GM18858 (cell line): ENCODE results near the gene BTBD18.

Experiments
- ATAC-seq: cut with Tn5 transposase; IDR thresholded peaks from one replicate; pipeline ENCODE4 v1.9.1; 2021; ENCODE audit not compliant: unreplicated experiment

The BTBD18 gene

DNA sequence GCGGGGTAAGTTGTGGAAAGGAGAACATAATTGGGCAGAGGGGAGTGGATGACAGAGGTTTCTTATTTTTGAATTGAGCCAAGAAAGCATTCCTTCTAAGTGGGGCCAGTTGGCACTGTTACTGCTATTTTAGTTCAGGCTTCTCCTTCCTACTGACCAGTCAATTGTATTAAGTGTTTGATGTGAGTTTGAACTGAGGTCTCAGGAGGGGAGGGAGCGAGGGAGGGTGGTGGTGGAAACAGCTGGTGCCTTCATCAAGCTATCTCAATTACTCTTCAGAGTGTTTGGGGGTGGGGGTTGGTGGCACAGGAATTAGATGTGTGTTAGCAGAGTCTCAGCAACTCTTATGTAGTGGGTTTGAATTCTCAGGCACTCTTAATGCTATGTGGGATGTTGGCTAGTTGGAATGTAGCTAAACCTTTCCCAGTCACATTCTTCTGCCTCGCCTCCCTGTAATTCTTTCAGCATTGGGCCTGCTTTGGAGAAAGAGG, 24.5 kb upstream of the BTBD18 start:
- no peak for ATAC-seq

DNA sequence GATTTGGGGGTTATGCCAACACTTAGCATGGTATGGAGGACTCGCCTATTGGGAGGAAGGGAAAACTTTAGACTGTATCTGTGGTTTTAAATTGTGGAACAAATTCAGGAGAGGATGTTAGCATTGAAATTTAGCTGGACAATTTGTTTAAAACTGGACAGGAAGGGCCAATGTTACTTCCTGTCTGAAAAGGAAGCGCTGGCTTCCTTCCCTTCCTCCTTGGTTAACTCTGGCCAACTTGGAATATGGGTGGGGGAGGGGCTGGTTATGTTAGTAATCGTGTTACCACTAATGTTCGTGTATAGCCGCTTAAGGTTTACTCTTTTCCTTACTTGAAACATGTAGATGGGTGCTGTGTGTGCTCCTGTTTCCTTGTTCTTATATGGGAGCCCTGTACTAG, 23.9 kb upstream of the BTBD18 start:
- ATAC-seq = no peak

DNA sequence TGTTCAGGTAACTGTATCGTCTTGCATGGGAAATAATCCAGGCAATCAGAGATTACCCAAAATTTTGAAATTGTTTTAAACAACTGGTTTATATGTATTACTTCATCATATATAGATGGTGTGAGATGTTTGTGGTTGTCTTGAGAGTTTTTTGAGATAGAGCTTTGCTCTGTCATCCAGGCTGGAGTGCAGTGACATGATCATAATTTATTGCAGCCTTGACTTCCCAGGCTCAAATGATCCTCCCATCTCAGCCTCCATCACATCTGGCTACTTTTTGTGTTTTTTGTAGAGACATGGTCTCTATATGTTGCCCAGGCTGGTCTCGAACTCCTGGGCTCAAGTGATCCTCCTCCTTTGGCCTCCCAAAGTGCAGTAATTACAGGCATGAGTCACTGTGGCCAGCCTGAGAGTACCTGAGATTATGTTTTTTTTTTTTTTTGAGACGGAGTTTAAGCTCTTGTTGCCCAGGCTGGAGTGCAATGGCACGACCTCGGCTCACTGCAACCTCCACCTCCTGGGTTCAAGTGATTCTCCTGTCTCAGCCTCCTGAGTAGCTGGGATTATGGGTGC, 21.5 kb upstream of the BTBD18 start:
- no peak for ATAC-seq

DNA sequence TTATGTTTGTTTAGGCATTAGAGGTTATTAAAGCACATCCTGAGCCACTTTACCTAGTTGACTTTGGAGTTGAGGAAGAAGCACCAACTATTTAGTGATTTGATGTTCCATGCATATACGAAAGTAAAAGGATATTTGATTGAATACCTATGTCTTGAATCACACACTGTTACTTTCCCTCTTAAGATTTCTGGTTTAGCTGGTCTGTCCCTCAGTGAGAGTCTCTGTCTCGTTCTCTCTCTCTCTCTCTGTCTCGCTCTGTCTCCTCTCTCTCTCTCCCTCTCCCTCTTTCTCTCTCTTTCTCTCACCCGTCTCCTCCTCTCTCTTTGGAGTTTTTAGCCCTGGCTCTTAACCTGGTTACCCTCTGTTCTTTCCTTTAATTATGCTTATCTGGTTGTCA, 20.9 kb upstream of the BTBD18 start:
- ATAC-seq = no peak

DNA sequence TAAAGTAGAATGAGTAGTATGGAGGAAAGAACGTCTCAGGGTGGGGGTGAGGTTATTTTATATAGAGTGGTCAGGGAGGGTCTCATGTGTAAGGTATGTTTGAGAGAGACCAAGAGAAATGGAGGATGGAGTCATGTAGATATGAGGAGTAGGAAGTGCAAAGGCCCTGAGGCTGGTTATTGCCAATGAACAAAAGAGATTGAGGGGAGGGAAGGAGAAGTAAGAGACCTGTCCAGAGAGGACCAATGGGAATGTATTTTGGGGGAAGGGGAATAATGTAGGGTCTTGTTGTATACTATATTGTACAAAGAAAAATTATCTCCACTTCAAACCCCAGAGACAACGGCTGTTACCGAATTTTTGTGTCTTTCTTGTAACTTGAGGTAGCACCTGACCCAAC, 19.7 kb upstream of the BTBD18 start:
- ATAC-seq = no peak

DNA sequence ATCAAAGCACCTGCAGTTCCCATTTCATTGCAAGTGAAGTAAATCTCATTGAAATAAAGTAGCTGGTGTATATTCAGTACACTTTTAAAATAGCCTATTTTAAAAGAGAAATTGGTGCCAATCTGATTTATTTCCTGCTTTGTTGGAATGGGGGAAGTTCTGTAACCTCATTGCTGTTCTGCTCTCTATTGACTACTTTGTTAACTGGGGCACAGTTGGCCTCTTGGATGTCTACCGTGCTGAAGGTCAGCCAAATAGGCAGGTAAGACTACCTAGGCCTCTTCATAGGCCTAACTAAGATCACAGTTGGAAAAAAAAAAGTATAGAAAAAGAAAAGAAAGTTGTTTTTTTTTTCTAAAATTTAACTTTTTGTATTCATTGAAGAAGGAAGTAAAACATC, 19.2 kb upstream of the BTBD18 start:
- no peak for ATAC-seq

DNA sequence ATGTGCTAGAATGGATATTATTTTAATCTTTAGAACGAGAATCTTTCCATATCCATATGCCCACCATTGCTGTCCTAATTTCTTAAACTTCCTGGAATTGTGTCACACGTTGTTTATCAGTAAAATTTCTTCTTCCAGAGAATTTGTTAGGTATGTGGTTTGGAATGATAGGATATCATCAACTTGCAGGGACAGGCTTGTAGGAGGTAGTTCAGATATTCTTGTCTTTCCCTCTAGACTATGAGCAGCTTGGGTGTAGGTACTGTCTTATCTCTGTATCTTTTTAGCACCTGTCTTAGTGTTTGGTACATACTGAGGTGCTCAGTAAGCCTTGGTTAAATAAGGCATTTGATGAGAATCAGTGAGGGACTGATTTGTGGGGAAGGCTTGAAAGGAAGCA, 13.4 kb upstream of the BTBD18 start:
- no peak for ATAC-seq

DNA sequence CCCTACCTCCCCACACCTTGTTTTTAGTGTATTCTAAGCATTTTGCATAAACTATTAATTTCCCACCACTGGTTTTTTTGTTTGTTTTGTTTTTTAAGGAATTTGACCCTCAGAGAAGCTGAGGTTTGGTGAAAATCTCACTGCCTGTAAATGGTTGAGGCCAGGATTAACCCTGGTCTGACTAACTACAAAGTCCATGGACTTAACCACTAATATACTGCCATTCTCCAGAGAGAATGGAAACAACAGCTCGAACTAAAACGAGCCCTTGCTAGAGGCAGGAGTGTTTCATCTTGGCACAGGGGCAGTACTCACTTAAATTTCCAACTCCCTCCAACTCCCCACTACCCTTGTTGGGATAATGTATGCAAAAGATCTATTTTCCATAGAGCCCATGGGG, 12.9 kb upstream of the BTBD18 start:
- ATAC-seq = no peak

DNA sequence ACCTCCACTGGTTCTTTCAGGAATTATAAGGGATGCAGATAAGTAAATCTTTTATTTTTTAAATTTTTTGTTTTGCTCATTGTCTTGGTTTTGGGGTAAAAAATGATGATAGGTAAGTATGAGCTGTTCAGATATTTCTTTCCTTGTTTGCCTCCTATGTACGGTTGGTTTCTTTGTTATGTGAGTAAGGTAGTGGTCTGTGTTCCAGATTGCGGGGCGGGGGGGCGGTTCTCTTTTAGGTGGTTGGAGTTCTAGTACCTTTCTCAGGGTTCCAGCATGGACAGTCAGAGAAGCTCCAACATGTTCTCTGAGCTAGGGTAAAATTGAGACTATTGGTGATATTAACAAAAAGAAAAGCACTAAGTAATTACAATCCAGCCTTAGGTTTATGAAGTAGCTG, 12.4 kb upstream of the BTBD18 start:
- ATAC-seq = no peak

DNA sequence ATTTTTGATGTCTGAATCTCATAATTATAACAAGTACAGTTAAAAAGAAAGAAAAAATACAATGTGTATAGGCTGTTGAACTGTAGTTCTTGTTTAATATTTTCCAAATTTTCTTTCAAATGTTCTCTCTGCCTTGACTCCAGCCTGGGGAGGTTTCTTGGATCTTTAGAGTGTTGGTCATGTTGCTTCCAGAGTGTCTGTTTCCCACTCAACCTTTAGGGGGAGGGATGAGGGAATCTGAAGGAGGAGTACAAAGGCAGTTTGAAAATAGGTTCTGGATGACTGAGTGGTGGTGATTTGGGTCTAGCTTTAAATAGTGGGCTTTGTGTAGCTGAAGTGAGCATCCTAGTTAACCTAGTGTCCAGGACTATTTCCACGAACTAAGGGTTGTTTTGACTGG, 11.9 kb upstream of the BTBD18 start:
- ATAC-seq = no peak

DNA sequence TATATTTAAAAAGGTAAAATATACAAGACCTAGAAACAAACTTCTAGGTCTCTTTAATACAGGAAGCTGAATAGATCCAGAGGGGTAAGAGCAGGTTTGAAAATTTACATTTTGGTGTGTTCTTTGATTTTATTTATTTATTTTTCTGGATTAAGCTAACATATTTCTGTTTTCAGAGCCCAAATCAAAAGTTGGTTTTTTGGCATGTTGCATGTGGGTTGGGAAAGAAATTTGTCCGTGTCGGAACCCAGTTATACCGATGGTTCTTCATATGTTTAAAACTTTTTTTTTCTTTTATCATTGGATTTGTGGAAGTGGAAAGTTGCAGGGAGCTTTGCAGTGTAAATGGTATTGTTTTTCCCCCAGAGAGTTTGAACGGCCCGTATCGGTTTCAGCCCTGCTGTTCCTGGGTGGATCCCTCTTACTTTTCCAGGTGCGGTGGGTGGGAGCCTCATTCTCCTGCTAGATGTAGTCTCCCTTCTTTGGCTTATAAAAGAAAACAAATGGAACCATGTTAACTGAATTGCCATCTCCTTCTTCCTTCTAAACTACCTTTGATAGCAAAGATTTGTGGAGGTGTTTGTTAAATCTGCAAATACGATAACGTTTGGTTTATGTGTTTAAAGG, 10.7 kb upstream of the BTBD18 start:
- no peak for ATAC-seq

DNA sequence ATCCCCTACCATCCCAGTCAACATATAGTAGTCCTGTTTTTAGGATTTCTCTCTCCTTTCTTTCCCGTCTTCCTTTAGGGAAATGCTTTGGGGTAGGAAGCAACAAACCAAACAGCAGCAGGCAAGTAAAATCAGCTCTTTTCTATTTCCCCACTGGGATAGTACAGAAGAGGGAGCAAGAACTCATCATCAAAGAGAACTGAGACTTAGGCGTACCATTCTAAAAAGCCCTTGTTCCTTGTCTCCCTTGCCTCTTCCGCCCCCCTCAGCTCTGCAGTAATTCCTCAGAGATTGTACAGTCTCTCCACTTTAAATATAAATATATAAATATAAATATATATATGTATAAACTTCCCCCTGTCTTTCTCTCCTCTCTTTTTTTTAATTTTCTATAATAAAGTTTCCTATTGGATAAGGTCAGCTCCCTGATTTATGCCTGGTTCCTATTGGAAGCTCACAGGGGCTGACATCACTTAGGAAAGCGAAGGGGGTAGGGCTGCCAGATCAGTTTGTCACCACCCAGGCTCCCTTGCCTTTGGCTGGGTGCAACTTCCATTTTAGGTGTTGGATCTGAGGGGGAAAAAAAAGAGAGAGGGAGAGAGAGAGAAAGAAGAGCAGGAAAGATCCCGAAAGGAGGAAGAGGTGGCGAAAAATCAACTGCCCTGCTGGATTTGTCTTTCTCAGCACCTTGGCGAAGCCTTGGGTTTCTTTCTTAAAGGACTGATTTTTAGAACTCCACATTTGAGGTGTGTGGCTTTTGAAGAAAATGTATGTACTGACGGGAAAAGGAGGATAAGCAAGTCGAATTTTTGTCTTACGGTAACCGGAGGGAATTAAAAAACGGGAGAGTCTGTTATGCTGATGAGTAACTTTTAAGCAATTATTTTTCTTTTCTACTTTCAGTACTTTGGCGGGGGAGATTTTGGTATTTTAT, 9.9 kb upstream of the BTBD18 start, which contains the start of gene CTNND1:
Gene CTNND1, plus strand, starts transcription at position 502 of the 934 bp plus-strand sequence. CDS start 29,677 bp downstream, outside the sequence.
- ATAC-seq = peak; percentile 82

DNA sequence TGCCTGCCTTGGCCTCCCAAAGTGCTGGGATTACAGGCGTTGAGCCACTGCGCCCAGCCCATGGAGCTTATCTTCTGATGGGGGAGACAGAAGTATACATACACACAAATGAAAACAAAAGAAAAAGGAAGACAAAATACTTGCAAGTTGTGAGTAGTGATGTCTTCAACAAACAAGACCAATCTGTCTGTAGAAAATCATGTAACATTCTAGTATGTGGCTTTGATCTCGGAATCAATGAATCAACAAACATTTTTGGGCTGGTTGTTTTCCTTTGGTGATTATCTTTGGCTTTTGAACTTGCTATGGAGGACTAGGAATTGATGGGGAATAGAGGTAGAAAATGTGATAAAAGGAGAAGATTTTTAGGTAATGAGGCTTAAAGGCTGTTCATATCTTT, 6.6 kb upstream of the BTBD18 start:
- no peak for ATAC-seq

DNA sequence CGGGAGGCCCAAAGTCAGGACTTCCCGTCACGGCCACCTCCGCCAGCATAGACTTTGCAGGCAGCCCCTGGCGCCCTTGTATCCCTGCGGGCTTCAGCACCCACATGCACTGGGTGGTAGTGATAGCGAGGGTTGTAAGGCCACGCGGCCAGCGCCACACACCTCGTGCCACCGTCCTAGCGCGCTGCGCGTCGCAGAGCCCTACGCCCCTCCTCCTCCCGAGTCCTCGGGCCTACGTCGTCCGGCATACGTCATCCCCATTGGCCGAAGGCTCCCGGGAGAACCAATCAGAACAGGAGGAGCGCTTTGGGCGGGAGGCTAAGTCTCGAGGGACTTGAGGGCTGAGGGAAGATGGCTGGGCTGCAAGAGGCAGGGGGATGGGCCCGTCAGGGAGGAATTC, 1.3 kb upstream of the BTBD18 start:
- no peak for ATAC-seq

DNA sequence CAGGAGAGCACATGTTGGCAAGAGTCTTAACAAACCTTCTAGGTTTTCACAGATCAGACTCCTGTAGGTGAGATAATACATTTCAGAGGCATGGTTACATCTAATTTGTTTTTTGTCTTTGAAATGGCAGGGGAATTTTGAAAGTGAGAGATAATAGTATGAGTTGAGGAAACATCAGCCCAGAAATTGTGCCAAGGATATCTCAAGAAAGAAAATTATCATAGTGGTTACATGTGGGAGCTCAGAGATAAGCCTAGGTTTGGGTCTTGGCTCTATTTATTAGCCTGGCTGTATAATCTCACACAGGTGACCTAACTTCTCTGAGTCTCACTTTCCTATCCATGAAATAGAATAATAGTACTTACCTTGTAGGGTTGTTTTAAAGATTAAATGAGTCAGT, 443 bp downstream of the BTBD18 start:
- ATAC-seq = no peak

DNA sequence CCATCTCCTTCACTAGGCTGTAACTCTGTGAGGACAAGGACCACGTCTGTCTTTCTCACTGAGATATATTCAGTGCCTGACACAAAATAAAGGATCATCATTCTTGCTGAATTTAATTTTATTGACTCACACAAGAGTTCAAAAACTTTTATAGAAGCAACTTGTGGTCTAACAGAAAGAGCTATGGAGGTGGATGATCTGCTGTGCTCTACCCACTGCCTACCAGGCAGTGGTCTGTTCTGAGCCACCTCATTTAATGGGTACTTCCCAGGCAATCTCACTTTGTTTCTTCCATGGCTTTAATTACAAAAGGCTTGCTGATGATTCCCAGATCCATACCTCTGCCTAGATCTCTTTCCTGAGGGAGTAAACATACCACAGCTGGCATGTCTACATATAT, 4.7 kb downstream of the BTBD18 start:
- no peak for ATAC-seq

DNA sequence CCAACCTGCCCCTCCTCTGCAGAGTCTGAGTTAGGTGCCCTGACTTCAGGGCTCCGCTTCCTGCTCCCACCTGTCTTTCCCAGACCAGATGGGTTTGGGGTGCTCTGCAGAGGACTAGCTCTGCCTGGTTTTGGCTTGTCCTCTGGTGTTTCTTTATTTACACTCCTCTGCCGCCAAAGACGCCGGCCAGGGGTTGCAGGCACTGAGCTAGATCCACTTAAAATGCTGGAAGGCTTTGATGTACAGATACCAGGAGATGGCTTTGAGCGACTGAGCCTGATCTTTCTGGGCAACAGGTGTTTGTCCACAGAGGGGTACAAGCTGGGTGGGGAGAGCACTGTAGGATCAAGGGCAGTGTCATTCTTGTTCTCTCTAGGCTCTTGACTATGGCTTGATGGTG, 6.4 kb downstream of the BTBD18 start:
- ATAC-seq = no peak

DNA sequence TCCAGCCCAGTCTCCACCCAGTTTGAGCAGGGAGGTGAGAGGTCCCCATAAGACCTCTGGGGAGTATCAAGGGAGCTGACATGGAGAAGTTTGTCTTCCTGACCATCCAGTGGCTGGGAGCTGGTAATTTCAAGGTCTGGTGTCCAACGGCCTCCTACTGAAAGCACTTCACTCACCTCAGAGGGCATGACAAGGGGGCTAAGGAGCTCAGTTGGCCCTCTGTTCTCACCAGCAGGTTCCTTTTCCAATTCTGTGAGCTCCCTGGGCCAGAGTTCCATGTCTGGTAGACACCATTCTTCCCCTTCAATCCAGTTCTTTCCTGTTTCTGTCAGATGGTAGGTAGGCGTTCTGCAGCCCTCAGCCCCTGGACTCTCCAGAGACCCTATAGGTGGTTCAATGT, 7.3 kb downstream of the BTBD18 start:
- ATAC-seq = no peak

DNA sequence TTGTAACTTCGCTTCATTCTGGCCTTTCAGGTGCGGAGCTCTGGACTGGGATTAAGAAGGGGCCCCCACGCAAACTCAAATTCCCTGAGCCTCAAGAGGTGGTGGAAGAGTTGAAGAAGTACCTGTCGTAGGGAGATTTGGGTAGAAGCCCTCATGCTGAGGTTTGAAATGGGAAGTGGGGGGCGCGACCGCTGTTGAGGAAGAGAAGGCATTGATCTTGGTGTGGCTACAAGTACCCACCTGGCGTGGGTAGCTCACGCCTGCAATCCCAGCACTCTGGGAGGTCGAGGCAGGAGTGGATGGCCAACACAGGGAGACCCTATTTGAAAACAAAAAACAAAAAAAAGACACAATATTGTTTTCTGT, 9.5 kb downstream of the BTBD18 start:
- ATAC-seq = no peak

DNA sequence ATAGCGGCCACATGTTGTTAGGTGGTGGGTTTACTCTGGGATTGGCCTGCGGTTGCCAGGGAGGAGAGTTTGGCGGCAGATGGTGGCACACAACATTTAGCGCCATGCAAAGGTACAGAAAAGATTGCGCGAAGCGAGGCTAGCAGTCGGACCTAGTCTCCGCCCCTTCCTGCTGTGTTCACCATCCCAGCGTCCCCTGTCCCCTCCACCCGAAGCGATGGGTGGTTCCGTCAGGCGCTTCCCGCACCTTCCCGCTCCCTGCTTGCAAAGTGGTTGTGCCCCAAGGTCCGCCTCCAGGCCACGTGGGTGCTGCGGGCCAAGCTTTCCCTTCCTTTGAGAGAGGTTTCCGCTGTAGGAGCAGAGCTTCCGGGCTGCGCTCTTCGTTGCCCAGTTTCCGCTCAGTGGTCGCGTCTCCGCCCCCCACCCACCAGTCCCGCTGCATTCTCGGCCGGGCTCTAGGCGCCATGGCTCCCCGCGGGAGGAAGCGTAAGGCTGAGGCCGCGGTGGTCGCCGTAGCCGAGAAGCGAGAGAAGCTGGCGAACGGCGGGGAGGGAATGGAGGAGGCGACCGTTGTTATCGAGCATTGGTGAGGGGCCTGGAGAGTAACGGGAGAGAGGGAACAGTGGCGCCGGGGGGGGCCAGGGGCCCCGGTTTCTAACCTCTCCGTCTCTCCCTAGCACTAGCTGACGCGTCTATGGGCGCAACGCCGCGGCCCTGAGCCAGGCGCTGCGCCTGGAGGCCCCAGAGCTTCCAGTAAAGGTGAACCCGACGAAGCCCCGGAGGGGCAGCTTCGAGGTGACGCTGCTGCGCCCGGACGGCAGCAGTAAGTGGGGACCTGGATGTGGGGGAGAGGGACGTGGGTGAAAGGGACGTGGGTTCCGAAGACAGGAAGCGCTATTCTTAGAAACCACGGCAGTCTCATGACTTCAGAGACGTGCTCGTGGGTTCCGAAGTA, 10.2 kb downstream of the BTBD18 start, which contains the start of gene SELENOH:
Gene SELENOH, plus strand, starts transcription at position 360 of the 955 bp plus-strand sequence. Its CDS starts 105 bp downstream, at position 465.
- ATAC-seq = peak; percentile 88
